GM12878 (cell line): ENCODE measurements around the gene CISTR. TPM values are rescaled to one million over a fixed set of nuclear protein-coding genes. Genes with fewer than 3 reads are reported as not detected.

Source experiments
- ATAC-seq: fragments of 200-7000 bp; cut with Tn5 transposase; 3 replicates; pipeline ENCODE4 v1.9.1; 2020; ENCODE audit warnings: mild to moderate bottlenecking, moderate library complexity
- BruUV-seq: library from RNA; stranded (reverse); fragments of 400-500 nt; replicated peaks from 2 replicates; lab custom pipeline; 2021; lab: Mats Ljungman, UMichigan
- CTCF ChIA-PET: fragments of 300-600 bp; sonication (Branson Sonifier 250); formaldehyde crosslinking; extraction: SDS; loops from one replicate; lab custom pipeline; 2021; ENCODE audit warnings: inconsistent platforms; lab: Yijun Ruan, JAX
- POLR2A ChIA-PET: fragments of 350-600 bp; formaldehyde crosslinking; extraction: SDS; loops from one replicate; lab custom pipeline; 2021; ENCODE audit warnings: inconsistent platforms; lab: Charles Lee
- RAD21 ChIA-PET: fragments of 300-600 bp; sonication (Branson Sonifier 250); formaldehyde crosslinking; loops from one replicate; lab custom pipeline; 2023; ENCODE audit warnings: antibody characterized with exemption; ENCODE audit not compliant: unreplicated experiment; lab: Charles Lee
- SMC1A ChIA-PET: fragments of 300-600 bp; sonication (Branson Sonifier 250); formaldehyde crosslinking; loops from one replicate; lab custom pipeline; 2023; ENCODE audit not compliant: unreplicated experiment, uncharacterized antibody; lab: Charles Lee
- DNase-seq: peaks from one replicate; pipeline ENCODE4 v3.0.0-alpha.2; 2011; ENCODE audit warnings: low read depth, low spot score
- FAIRE-seq: peaks from 3 replicates; lab custom pipeline; 2011; peaks lifted over from hg19 to GRCh38; lab: Jason Lieb, UNC
- H2AFZ ChIP-seq: 2 replicates; pipeline ENCODE4 v1.6.0; 2011; ENCODE audit warnings: low read depth, low read length, control low read depth; ENCODE audit not compliant: control insufficient read depth
- H3K27ac ChIP-seq: 2 replicates; pipeline ENCODE4 v1.5.1; 2011; ENCODE audit warnings: control low read depth; ENCODE audit not compliant: control insufficient read depth, insufficient read depth
- H3K27me3 ChIP-seq, 2 experiments: replicated peaks in 1 of 2; 2 replicates each; pipeline versions ENCODE4 v1.6.0 to v1.6.1; 2011; ENCODE audit warnings: low read length in 1 of 2; ENCODE audit not compliant: control insufficient read depth in 2 of 2, insufficient read depth in 2 of 2
- H3K36me3 ChIP-seq, 2 experiments: 2 replicates each; pipeline ENCODE4 v1.5.1; 2011; ENCODE audit warnings: low read length in 1 of 2; ENCODE audit not compliant: control insufficient read depth in 2 of 2, insufficient read depth in 2 of 2
- H3K4me1 ChIP-seq: 2 replicates; pipeline ENCODE4 v1.6.1; 2011; ENCODE audit warnings: mild to moderate bottlenecking, low read length, moderate library complexity, mixed read lengths; ENCODE audit not compliant: control insufficient read depth, insufficient read depth
- H3K4me2 ChIP-seq: 2 replicates; pipeline ENCODE4 v1.6.0; 2011; ENCODE audit warnings: control low read depth; ENCODE audit not compliant: control insufficient read depth, insufficient read depth
- H3K4me3 ChIP-seq: fragments of 200-600 bp; sonication (generic); 2 replicates; pipeline ENCODE4 v1.5.1; 2016
- H3K79me2 ChIP-seq: 2 replicates; pipeline ENCODE4 v1.6.0; 2011; ENCODE audit warnings: low read length; ENCODE audit not compliant: control insufficient read depth, insufficient read depth
- H3K9ac ChIP-seq: 2 replicates; pipeline ENCODE4 v1.8.0; 2011; ENCODE audit warnings: low read length, control low read depth, mixed read lengths; ENCODE audit not compliant: control insufficient read depth, insufficient read depth
- H3K9me3 ChIP-seq: replicated peaks from 3 replicates; pipeline ENCODE4 v1.5.1; 2011; ENCODE audit warnings: mild to moderate bottlenecking, low read length; ENCODE audit not compliant: control insufficient read depth, insufficient read depth
- H4K20me1 ChIP-seq: 2 replicates; pipeline ENCODE4 v1.6.0; 2011; ENCODE audit not compliant: control insufficient read depth, insufficient read depth
- HCFC1 ChIP-seq: fragments of 150-350 bp; IDR thresholded peaks from 2 replicates; pipeline ENCODE4 v1.6.1; 2014; ENCODE audit warnings: low read length
- whole genome bisulfite sequencing: methylation state at CpG from one replicate; pipeline ENCODE4 v1.1.6; 2016; ENCODE audit warnings: low lambda C conversion rate; ENCODE audit not compliant: insufficient replicate concordance, insufficient coverage; ENCODE audit errors: missing lambda C conversion rate; 5-methylcytosine and 5-hydroxymethylcytosine counted together
- in situ Hi-C: fragments of 300-500 bp; cut with MboI; formaldehyde crosslinking; loops from 9 replicates; pipeline ENCODE4 v1.14.3; 2018; ENCODE audit warnings: mixed read lengths
- intact Hi-C: fragments of 100-400 bp; cut with micrococcal nuclease; formaldehyde crosslinking; loops from one replicate; pipeline ENCODE4 v1.14.2; 2022; ENCODE audit not compliant: unreplicated experiment
- polyA plus RNA-seq, 11 experiments: library from polyadenylated mRNA; depleted of rRNA in 4 of 11; unstranded in 6 of 11; stranded (reverse) in 5 of 11; fragments of >200 nt; fragmentation: Nextera tagmentation in 4 of 11; fragmentation: Illumina TruSeq in 1 of 11; extraction: Ambion mirVana in 4 of 11; extraction: Trizol in 1 of 11; gene quantifications; 1 replicate in 1 of 11; 2 replicates in 10 of 11; pipeline versions ENCODE4 v1.2.1 to v1.2.3, GENCODE V29; 2011 to 2016; ENCODE audit warnings: inconsistent platforms in 2 of 11, missing spikeins in 2 of 11, low read depth in 1 of 11
- total RNA-seq, 4 experiments: library from RNA; depleted of rRNA in 3 of 4; stranded (reverse); fragments of >200 nt in 3 of 4; fragmentation: Illumina TruSeq in 1 of 4; extraction: Trizol in 1 of 4; gene quantifications; 2 replicates each; pipeline versions ENCODE4 v1.2.1 to v1.2.3, GENCODE V29; 2013 to 2021
- TF ChIP-seq, protein P1 (sequence below): fragments of 450-650 bp; IDR thresholded peaks from 2 replicates; pipeline ENCODE4 v1.6.1; 2017; ENCODE audit warnings: low read depth, mild to moderate bottlenecking, moderate library complexity

CISTR gene
- total and polyA plus RNA-seq, 10 of the 15 experiments (the other 5 are each of a cell fraction or from before 2014, with no cell fraction given), result 0.26 TPM; not detected in 9

DNA sequence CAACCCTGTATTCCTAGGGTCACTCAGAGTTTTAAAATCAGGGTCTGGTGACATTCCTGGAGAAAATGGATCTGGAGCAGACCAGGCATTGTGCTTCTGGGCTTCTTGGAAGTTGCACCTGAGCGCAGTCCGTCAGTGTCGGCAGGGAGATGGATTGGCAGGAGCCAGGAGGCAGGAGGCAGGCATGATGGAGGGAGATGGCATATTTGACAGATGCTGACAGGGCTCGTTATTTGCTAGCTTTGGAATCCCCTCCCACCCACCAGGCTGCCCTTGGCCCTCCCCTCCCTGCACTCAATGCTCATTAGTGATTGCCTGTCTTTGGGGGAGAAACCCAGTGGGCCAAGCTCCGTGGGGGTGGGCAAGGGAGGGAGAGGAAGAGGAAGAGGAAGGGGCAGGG is 4.7 kb downstream of the CISTR start:
- ChIA-PET RAD21 (interaction anchor here (0.8 to 6.1 kb wide), 9 partner anchors 10 to 72 kb away, joined by 3 to 129 read pairs (median 19); partner anchors contain the start of gene CALCOCO1), POLR2A (interaction anchor here (0.7 to 3.2 kb wide), 2 partner anchors 9 to 40 kb away, joined by 3 to 23 read pairs; no protein-coding TSS in a partner anchor), CTCF (interaction anchor here (0.8 to 10.2 kb wide), 30 partner anchors 10 to 468 kb away, joined by 3 to 459 read pairs (median 6); partner anchors contain the start of genes ATF7, ATP5MC2, CALCOCO1 and CISTR), SMC1A (interaction anchor here (0.9 to 9.8 kb wide), 9 partner anchors 10 to 238 kb away, joined by 3 to 156 read pairs (median 46); partner anchors contain the start of genes ATF7 and CALCOCO1)
- no peaks in the 10 kb centered on the region for H3K36me3 ChIP-seq
- no peak overlapping the region for H3K27ac ChIP-seq
- in situ Hi-C loops (no loop called here), intact Hi-C loops (loop anchor here (2.0 kb wide), 1 partner anchor 204 kb away; no protein-coding TSS in a partner anchor)
- DNase-seq (no peak), ATAC-seq (no peak), FAIRE-seq (no peak)
- WGBS, result 56% methylated on average over 5 of the region's 5 CpGs
- H2AFZ ChIP-seq, result 0 out of 2 replicates have a peak overlapping the region, but pooled peaks have one; percentile 31
- peaks cover 0 to 7% of the 10 kb centered on the region in 2 experiments; a peak in 1 of 4 replicates for H3K27me3 ChIP-seq
- no TSS peak for BruUV-seq
- H3K9ac ChIP-seq, result no peak overlapping the region
- H3K4me3 ChIP-seq, result no peak overlapping the region
- H3K4me1 ChIP-seq, result peaks cover 13% of the 10 kb centered on the region
- H3K79me2 ChIP-seq, result no peaks in the 10 kb centered on the region
- H3K9me3 ChIP-seq, result no peaks in the 10 kb centered on the region
- no peak for TF ChIP-seq HCFC1
- TF ChIP-seq, protein P1, sequence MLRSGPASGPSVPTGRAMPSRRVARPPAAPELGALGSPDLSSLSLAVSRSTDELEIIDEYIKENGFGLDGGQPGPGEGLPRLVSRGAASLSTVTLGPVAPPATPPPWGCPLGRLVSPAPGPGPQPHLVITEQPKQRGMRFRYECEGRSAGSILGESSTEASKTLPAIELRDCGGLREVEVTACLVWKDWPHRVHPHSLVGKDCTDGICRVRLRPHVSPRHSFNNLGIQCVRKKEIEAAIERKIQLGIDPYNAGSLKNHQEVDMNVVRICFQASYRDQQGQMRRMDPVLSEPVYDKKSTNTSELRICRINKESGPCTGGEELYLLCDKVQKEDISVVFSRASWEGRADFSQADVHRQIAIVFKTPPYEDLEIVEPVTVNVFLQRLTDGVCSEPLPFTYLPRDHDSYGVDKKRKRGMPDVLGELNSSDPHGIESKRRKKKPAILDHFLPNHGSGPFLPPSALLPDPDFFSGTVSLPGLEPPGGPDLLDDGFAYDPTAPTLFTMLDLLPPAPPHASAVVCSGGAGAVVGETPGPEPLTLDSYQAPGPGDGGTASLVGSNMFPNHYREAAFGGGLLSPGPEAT, result 0 out of 2 replicates have a peak, but pooled peaks have one; percentile 6
- H4K20me1 ChIP-seq, result no peaks in the 10 kb centered on the region
- no peak overlapping the region for H3K4me2 ChIP-seq
